ENCODE results near the gene KDM4C. TPM values are rescaled to one million over a fixed set of nuclear protein-coding genes. Genes with fewer than 3 reads are reported as not detected.
"Not testable (repeated sequence)": the region's sequence is repeated elsewhere in the genome, so short reads cannot be mapped to it uniquely, and the experiment has no call there.

The KDM4C gene
- total RNA-seq, 2 donors from 2014 or later: 13.2 to 18.1 TPM

GRCh38 chr9:6759185-6759977 is 1.6 kb downstream of the KDM4C start:
- ATAC-seq: no peak
- intact Hi-C loops (cut with DNase I): no loop called here
- DNase-seq: no peak

- intact Hi-C loops (cut with DNase I): no loop called here
These were observed 3.5 kb downstream of the KDM4C start for GRCh38 chr9:6761306-6761705.

GRCh38 chr9:6763244-6763643 is 5.5 kb downstream of the KDM4C start:
- DNase-seq: no peak
- intact Hi-C loops (cut with DNase I): no loop called here
- ATAC-seq: no peak

More at GRCh38 chr9:6761306-6761705, 3.5 kb downstream of the KDM4C start:
- DNase-seq (no peak), ATAC-seq (no peak)

GRCh38 chr9:6764011-6764410 is 6.2 kb downstream of the KDM4C start:
- no peak for ATAC-seq
- no peak for DNase-seq
- intact Hi-C loops (cut with DNase I): no loop called here

- ATAC-seq: no peak
- intact Hi-C loops (cut with DNase I): no loop called here
- no peak for DNase-seq
These were observed 6.8 kb downstream of the KDM4C start for GRCh38 chr9:6764523-6764922.

- no peak for DNase-seq
- intact Hi-C loops (cut with DNase I): no loop called here
- ATAC-seq: no peak
These were observed 7.2 kb downstream of the KDM4C start for GRCh38 chr9:6764950-6765349.

- DNase-seq (no peak), ATAC-seq (no peak)
- intact Hi-C loops (cut with DNase I): no loop called here
These were observed 7.6 kb downstream of the KDM4C start for GRCh38 chr9:6765396-6765795.

- intact Hi-C loops (cut with DNase I): no loop called here
- ATAC-seq (no peak), DNase-seq (no peak)
These were observed 8.8 kb downstream of the KDM4C start for GRCh38 chr9:6766606-6767005.

- intact Hi-C loops (cut with DNase I): not testable (repeated sequence)
These were observed 10.8 kb downstream of the KDM4C start for GRCh38 chr9:6768587-6768986.

GRCh38 chr9:6771722-6772121 is 13.9 kb downstream of the KDM4C start:
- no peak for ATAC-seq
- intact Hi-C loops (cut with DNase I): no loop called here
- DNase-seq: no peak

More at GRCh38 chr9:6768587-6768986, 10.8 kb downstream of the KDM4C start:
- ATAC-seq, DNase-seq: not testable (repeated sequence)

GRCh38 chr9:6777213-6777902 is 19.6 kb downstream of the KDM4C start:
- no peak for ATAC-seq
- intact Hi-C loops (cut with DNase I): no loop called here
- DNase-seq: no peak

GRCh38 chr9:6779417-6780241 is 21.9 kb downstream of the KDM4C start:
- peak; percentile 50 to 85 for ATAC-seq
- DNase-seq: no peak
- intact Hi-C loops (cut with DNase I): no loop called here

GRCh38 chr9:6780690-6781089 is 22.9 kb downstream of the KDM4C start:
- ATAC-seq: no peak
- intact Hi-C loops (cut with DNase I): no loop called here
- DNase-seq: no peak

GRCh38 chr9:6781476-6781875 is 23.7 kb downstream of the KDM4C start:
- DNase-seq: no peak
- intact Hi-C loops (cut with DNase I): no loop called here
- ATAC-seq: no peak

GRCh38 chr9:6782345-6782744 is 24.6 kb downstream of the KDM4C start:
- ATAC-seq: no peak
- intact Hi-C loops (cut with DNase I): no loop called here
- no peak for DNase-seq

GRCh38 chr9:6782981-6783380 is 25.2 kb downstream of the KDM4C start:
- DNase-seq: no peak
- intact Hi-C loops (cut with DNase I): no loop called here
- no peak for ATAC-seq

GRCh38 chr9:6783753-6784152 is 26.0 kb downstream of the KDM4C start:
- intact Hi-C loops (cut with DNase I): no loop called here

GRCh38 chr9:6785682-6786081 is 27.9 kb downstream of the KDM4C start:
- DNase-seq (no peak), ATAC-seq (no peak)
- intact Hi-C loops (cut with DNase I): no loop called here

More at GRCh38 chr9:6783753-6784152, 26.0 kb downstream of the KDM4C start:
- no peak for DNase-seq
- ATAC-seq: no peak

GRCh38 chr9:6787793-6788161 is 30.0 kb downstream of the KDM4C start:
- ATAC-seq (no peak), DNase-seq (no peak)
- intact Hi-C loops (cut with DNase I): no loop called here
